Esophagus muscularis mucosa (tissue), 4 donors: ENCODE data around the gene MB.

Source experiments
- EP300 ChIP-seq: sonication (generic); formaldehyde crosslinking; IDR thresholded peaks from one replicate; pipeline ENCODE4 v1.6.1; 2017; ENCODE audit warnings: antibody characterized with exemption
- POLR2A ChIP-seq: fragments of 450-650 bp; IDR thresholded peaks from one replicate; pipeline ENCODE4 v1.6.1; 2017; ENCODE audit warnings: antibody characterized with exemption, moderate library complexity, mild to moderate bottlenecking, low read depth
- POLR2AphosphoS5 ChIP-seq, 2 donors: sonication (generic); formaldehyde crosslinking; IDR thresholded peaks; one replicate each; pipeline ENCODE4 v1.6.1; 2017; ENCODE audit warnings: antibody characterized with exemption in 2 of 2
- TF ChIP-seq, protein P1 (sequence below), 3 experiments: fragments of 200-600 bp in 2 of 3; fragments of 450-650 bp in 1 of 3; sonication (generic) in 2 of 3; IDR thresholded peaks; one replicate each; pipeline ENCODE4 v1.5.1; 2017 to 2019; ENCODE audit warnings: antibody characterized with exemption in 3 of 3, mild to moderate bottlenecking in 2 of 3, moderate library complexity in 1 of 3

DNA sequence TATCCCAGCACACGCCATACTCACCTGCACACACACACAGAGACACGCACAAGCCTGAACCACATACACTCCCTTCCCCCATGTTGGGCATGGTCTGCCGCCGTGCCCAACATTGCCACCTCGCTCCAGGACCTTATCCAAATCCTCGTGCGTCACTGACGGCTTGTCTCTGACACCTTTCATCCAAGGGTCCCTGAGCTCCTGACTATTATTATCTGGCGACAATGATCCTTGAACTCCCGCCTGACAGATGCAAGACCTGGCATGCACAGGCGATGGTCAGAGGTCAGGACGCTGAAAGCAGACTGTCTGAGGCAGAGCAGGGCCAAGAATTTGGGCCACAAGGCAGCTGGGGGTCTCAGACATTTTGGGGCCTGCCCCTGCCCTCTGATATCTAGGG lies 4.2 kb downstream of the MB start:
- no peak for TF ChIP-seq POLR2A
- TF ChIP-seq, protein P1, sequence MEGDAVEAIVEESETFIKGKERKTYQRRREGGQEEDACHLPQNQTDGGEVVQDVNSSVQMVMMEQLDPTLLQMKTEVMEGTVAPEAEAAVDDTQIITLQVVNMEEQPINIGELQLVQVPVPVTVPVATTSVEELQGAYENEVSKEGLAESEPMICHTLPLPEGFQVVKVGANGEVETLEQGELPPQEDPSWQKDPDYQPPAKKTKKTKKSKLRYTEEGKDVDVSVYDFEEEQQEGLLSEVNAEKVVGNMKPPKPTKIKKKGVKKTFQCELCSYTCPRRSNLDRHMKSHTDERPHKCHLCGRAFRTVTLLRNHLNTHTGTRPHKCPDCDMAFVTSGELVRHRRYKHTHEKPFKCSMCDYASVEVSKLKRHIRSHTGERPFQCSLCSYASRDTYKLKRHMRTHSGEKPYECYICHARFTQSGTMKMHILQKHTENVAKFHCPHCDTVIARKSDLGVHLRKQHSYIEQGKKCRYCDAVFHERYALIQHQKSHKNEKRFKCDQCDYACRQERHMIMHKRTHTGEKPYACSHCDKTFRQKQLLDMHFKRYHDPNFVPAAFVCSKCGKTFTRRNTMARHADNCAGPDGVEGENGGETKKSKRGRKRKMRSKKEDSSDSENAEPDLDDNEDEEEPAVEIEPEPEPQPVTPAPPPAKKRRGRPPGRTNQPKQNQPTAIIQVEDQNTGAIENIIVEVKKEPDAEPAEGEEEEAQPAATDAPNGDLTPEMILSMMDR (IDR thresholded peaks at IDR 0.05): no peak
- TF ChIP-seq POLR2AphosphoS5 (IDR thresholded peaks at IDR 0.05): no peak
- no peak for TF ChIP-seq EP300
